Stimulated activated CD8-positive, alpha-beta memory T cell treated with anti-CD3 and anti-CD28 coated beads, Interleukin-12 subunit alpha, Interleukin-12 subunit beta, amount 100 ng/mL, for 24 hours (primary cell): ENCODE data around the gene NCKAP5L.
A peak's percentile ranks its signal among the peaks of the same experiment; 100 is the strongest.
"Not testable (repeated sequence)": the region's sequence is repeated elsewhere in the genome, so short reads cannot be mapped to it uniquely, and the experiment has no call there.

Source experiments
- DNase-seq: peaks from one replicate; pipeline ENCODE4 v3.0.0-alpha.2; 2020; ENCODE audit errors: extremely low read depth

The NCKAP5L gene

GRCh38 chr12:49865782-49866135 lies 37.5 kb upstream of the NCKAP5L start:
- no peak for DNase-seq

- no peak for DNase-seq
These were observed 37.0 kb upstream of the NCKAP5L start for GRCh38 chr12:49865109-49865781.

DNA sequence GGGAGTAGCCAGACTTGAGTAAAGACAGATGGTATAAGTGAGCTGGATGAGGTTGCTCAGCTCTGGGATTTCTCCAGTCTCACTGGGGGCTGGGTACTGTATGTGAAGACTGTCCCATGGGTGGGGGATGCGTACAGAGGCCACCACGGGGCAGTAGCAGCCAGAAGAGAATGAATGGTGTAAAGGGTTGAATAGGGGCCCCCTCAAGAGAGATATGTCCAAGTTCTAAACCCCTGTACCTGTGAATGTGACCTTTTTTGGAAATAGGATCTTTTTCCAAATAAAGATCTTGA lies 36.5 kb upstream of the NCKAP5L start:
- DNase-seq = no peak

- no peak for DNase-seq
These were observed 36.0 kb upstream of the NCKAP5L start for GRCh38 chr12:49863946-49864797.

GRCh38 chr12:49860921-49861320 lies 32.7 kb upstream of the NCKAP5L start:
- not testable (repeated sequence) for DNase-seq

DNA sequence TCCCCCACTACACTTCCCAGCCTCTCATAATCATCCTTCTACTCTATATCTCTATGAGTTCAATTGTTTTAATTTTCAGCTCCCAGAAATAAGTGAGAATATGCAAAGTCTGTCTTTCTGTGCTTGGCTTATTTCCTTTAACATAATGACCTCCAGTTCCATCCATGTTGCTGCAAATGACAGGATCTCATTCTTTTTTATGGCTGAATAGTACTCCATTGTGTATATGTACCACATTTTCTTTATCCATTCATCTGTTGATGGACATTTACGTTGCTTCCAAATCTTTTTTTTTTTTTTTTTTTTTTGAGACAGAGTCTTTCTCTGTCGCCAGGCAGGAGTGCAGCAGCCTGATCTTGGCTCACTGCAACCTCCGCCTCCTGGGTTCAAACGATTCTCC lies 27.7 kb upstream of the NCKAP5L start:
- not testable (repeated sequence) for DNase-seq

- no peak for DNase-seq
These were observed 26.8 kb upstream of the NCKAP5L start for GRCh38 chr12:49854976-49855375.

GRCh38 chr12:49853671-49854070 lies 25.5 kb upstream of the NCKAP5L start:
- DNase-seq = no peak

DNA sequence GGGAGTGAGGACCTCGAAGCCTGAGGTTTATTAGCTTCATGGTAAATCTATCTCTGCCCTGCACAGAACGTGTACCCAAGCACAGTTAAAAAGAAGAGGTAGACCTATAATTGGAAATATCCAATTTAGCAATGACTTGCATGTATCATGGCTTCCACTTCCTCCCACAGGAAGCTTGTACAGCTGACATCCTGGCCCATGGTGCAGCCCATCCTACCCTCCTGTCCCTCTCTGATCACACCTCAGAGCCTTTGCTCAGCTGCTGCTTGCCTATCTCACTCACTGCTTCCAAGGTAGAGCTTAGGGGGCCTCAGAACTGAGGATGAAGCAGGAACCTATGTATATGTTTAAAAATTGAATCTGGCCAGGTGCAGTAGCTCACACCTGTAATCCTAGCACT lies 18.9 kb upstream of the NCKAP5L start:
- no peak for DNase-seq

DNA sequence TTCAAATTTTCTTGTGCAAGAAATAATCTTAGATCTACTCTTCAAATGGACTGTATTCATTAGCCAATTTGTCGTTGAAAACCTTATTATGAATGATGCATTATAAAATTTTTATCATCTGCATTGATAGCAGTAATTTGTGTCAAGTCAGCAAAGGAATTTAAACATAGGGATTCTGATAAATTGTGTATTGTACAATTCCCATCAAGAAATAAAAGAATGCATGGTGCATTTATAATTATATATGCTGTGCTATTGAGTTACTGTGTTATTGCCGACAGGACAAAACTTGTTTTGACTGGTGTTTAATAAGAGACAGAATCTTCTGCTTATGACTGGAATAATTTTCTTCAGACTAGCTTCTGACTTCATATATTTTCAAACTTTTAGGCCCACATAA lies 17.8 kb upstream of the NCKAP5L start:
- DNase-seq = no peak

DNA sequence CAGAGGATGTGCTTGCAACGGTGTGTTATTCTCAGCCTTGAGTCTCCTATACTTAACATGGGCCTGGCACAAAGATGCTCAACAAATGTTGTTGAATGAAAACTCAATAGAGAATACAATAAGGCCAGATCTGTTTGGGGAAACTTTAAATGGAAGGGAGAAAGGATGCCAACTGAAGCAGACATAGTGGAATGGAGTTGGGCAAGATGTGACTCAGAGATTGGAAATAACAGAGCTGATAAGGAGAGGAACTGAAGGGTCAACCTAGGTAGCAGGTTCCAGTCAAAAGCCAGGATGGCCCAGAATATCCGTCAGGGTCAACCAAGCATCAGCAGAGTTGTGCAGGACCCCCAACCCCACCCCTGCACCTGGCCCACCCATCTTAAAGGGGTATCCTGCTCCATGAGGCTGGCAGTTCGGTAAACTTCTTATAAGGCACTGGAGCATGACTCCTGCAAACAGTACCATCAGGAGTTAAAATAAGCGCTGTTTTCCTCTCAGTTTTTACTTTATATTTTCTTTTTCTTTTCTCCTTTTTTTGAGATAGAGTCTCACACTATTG lies 15.7 kb upstream of the NCKAP5L start:
- DNase-seq = no peak

- DNase-seq = no peak
These were observed 15.2 kb upstream of the NCKAP5L start for GRCh38 chr12:49843411-49843810.

DNA sequence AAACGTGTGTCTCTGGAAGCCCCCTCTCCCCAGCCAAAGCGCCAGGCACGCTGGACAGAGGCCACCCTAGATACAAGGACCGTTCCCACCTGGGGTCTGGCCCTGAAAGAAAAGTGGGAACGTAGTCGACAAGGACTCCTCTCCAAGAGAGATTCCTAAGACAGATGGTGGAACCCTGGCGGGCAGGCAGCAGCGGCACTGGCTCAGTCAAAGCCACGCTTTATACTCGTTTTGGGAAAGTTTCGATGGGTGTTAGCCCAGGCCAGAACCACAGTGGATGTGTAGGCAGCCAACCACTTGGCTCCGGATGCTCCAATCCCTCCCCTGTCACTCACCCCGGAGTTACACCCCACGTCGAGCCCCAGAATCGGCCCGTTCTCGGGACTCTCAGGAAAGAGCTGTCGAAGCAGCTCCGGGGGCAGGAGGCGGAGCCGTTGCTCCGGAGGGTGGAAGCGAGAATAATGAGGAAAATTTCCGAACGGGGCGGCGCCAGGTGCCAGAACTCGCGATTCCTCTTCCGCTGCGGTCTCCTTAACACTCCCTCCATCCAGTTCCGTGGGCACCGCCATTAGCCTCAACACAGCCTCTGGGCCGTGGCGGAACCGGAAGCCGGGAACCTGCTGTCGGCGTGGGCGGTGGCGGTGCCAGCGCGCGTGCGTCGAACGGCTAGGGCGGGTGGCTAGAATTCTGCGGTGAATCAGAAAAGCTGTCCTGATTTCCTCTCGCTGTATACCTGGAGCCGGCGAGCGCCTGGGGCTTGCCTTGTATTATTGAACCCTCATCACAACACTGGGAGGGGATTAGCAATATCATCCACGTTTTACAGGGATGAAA lies 14.5 kb upstream of the NCKAP5L start, which contains the start of gene BCDIN3D:
TSS of gene BCDIN3D (minus strand) at position 588 of the 834 bp plus-strand sequence. CDS start at position 569, 19 bp downstream.
- DNase-seq = peak; percentile 83

DNA sequence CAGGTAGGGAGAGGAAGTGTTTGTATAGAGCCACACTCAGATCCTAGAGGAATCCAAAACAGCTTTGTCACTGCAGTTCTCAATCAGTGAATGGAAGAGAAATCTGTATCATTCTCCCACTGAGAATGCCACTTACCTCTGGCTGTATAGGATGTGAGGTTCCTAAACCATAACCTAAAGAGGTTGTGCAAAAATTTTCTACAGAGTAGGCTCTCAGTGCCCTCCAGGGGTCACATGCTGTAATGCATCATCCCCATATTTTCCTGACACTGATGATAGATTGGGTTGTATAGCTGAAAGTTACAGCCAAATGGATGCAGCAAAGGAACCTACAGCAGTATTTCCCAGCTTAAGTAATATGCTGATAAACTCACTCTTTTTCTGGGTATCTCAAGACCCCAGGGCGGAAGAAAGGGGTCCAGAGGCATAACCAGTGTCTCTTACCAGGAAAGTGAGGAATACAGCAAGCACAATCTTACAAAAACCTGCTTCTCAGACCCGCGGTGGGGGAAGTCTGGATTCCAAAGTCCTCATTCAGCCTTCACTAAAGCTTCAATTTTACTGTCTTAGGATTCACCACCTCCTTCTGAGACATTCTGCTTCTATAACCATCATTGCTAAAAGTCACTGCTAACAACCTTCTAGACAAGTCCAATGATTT lies 10.9 kb upstream of the NCKAP5L start:
- no peak for DNase-seq

DNA sequence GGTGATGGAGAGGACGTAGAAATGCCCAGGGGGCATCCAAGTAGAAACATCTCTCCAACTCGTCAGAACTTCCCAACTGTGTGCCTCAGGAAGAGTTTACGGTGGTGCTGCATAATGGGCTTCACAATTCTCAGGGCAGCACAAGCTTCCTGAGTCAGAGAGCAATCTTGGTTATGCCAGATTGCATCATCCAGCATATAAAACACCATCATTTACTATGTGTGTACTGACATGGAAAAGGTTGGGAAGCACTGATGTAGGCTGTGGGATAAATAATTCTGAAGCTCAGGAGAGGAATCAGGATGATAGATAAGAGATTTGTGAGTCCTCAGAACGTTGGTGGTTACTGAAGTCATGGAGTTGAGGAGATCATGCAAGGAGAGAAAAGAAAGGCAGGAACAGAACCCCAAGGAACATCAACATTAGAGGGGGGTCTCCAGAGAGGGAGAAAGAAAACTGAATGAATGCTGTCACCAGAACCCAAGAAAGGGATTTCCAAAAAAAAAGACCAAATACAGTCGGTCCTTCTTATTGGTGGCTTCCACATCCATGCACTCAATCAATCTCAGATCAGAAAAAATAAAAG lies 4.7 kb upstream of the NCKAP5L start:
- DNase-seq = no peak

- no peak for DNase-seq
These were observed 3.5 kb upstream of the NCKAP5L start for GRCh38 chr12:49831717-49832116.

GRCh38 chr12:49827401-49828099 lies 663 bp downstream of the NCKAP5L start:
- DNase-seq = no peak

GRCh38 chr12:49827051-49827400 lies 1.2 kb downstream of the NCKAP5L start:
- no peak for DNase-seq

GRCh38 chr12:49825971-49826421 lies 2.2 kb downstream of the NCKAP5L start:
- no peak for DNase-seq

GRCh38 chr12:49825360-49825970 lies 2.7 kb downstream of the NCKAP5L start:
- no peak for DNase-seq
